ENCODE data around the gene DGKI.

DNA sequence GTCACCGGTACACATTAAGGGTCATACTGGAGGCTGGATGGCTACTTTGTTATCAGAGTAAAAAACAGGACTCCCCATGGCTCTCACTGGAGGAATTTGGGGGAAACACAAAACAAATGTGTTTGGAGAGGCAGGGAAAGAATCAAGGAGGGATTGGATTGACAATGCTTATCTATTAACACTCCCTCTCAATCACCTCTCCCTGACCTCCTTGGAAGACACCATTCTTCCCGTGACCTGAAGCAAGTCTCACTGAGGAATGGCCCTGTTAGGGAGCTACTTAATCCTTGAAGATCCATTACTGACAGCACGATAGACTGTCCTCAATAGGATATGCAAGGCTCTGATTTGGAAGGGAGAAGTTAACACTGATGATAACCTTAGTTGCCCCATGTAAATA lies 261.2 kb downstream of the DGKI start:
- TF ChIP-seq, protein P1, sequence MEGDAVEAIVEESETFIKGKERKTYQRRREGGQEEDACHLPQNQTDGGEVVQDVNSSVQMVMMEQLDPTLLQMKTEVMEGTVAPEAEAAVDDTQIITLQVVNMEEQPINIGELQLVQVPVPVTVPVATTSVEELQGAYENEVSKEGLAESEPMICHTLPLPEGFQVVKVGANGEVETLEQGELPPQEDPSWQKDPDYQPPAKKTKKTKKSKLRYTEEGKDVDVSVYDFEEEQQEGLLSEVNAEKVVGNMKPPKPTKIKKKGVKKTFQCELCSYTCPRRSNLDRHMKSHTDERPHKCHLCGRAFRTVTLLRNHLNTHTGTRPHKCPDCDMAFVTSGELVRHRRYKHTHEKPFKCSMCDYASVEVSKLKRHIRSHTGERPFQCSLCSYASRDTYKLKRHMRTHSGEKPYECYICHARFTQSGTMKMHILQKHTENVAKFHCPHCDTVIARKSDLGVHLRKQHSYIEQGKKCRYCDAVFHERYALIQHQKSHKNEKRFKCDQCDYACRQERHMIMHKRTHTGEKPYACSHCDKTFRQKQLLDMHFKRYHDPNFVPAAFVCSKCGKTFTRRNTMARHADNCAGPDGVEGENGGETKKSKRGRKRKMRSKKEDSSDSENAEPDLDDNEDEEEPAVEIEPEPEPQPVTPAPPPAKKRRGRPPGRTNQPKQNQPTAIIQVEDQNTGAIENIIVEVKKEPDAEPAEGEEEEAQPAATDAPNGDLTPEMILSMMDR (IDR thresholded peaks at IDR 0.05): no peak
- no peak for TF ChIP-seq POLR2A (IDR thresholded peaks at IDR 0.05)
